B cell (primary cell): ENCODE results near the gene SYNGR3.

Experiments used
- CTCF ChIP-seq: fragments of 200-600 bp; IDR thresholded peaks from one replicate; pipeline ENCODE4 v1.8.0; 2022; ENCODE audit warnings: antibody characterized with exemption, mild to moderate bottlenecking
- EZH2 ChIP-seq: IDR thresholded peaks from 2 replicates; pipeline ENCODE4 v1.6.1; 2012; ENCODE audit warnings: borderline replicate concordance, low read depth, mild to moderate bottlenecking, moderate library complexity, low read length; ENCODE audit not compliant: insufficient read depth, poor library complexity, severe bottlenecking

DNA sequence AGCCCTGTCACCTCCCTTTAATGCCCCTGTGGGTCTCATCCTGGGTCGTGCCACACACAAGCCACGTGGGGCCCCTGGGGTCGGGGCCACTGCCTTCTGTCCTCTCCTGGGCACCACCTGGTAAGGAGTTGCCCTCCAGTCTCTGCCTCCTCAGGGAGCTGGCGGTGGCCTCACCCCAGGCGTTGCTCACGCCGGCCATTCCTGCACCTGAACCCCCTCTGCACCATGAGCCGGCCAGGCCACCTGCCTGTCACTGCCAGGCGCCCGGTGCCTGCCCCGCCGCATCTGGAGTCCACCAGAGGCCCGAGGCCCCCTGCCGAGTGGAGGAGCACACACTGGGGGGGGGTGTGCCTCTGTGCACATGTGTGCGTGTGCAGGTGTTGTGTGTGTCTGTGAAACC lies 47.3 kb downstream of the SYNGR3 start:
- TF ChIP-seq EZH2 (no peak), CTCF (no peak)
